Sigmoid colon (tissue), 7 donors: Measurements from ENCODE around the gene SNTG2. TPM values are rescaled to one million over a fixed set of nuclear protein-coding genes. Genes with fewer than 3 reads are reported as not detected.

Experiments
- DNase-seq: peaks from one replicate; pipeline ENCODE4 v3.0.0-alpha.2; 2019
- H3K27ac ChIP-seq, 4 donors: fragments of 200-600 bp; sonication (generic); one replicate each; pipeline ENCODE4 v1.5.1; 2016 to 2019; ENCODE audit warnings: mild to moderate bottlenecking in 1 of 4
- H3K27me3 ChIP-seq, 3 donors: fragments of 200-600 bp; sonication (generic); one replicate each; pipeline ENCODE4 v1.5.1; 2019; ENCODE audit warnings: mild to moderate bottlenecking in 1 of 3
- H3K36me3 ChIP-seq, 4 donors: fragments of 200-600 bp; sonication (generic); one replicate each; pipeline ENCODE4 v1.5.1; 2016 to 2019
- H3K4me1 ChIP-seq, 4 donors: fragments of 200-600 bp; sonication (generic); one replicate each; pipeline ENCODE4 v1.5.1; 2017 to 2019
- H3K4me3 ChIP-seq, 4 donors: fragments of 200-600 bp; sonication (generic); one replicate each; pipeline ENCODE4 v1.5.1; 2017 to 2019; ENCODE audit warnings: mild to moderate bottlenecking in 2 of 4, moderate library complexity in 1 of 4
- H3K9me3 ChIP-seq, 4 donors: fragments of 200-600 bp in 3 of 4; sonication (generic) in 3 of 4; one replicate each; pipeline versions ENCODE4 v1.5.1 to v1.6.1; 2013 to 2019
- CTCF ChIP-seq, 4 experiments: fragments of 450-650 bp in 3 of 4; fragments of 200-600 bp in 1 of 4; IDR thresholded peaks; one replicate each; pipeline ENCODE4 v1.5.1; 2016 to 2019; ENCODE audit warnings: antibody characterized with exemption in 4 of 4, mild to moderate bottlenecking in 3 of 4, moderate library complexity in 2 of 4
- EP300 ChIP-seq, 4 donors: sonication (generic); formaldehyde crosslinking; IDR thresholded peaks; one replicate each; pipeline ENCODE4 v1.6.1; 2017; ENCODE audit warnings: antibody characterized with exemption in 4 of 4
- POLR2A ChIP-seq, 2 donors: fragments of 450-650 bp; IDR thresholded peaks; one replicate each; pipeline ENCODE4 v1.6.1; 2016; ENCODE audit warnings: antibody characterized with exemption in 2 of 2, mild to moderate bottlenecking in 2 of 2, moderate library complexity in 2 of 2
- POLR2AphosphoS5 ChIP-seq, 4 donors: sonication (generic); formaldehyde crosslinking; IDR thresholded peaks; one replicate each; pipeline ENCODE4 v1.6.1; 2017; ENCODE audit warnings: antibody characterized with exemption in 4 of 4
- whole genome bisulfite sequencing, 2 donors: extraction: QIAGEN DNeasy Blood & Tissue Kit; methylation state at CpG; one replicate each; pipeline ENCODE4 v1.1.7; 2013; 5-methylcytosine and 5-hydroxymethylcytosine counted together
- intact Hi-C: fragments of 100-400 bp; cut with DNase I; formaldehyde crosslinking; loops from one replicate; pipeline ENCODE4 v1.15.1; 2023
- polyA plus RNA-seq, 3 donors: library from polyadenylated mRNA; stranded (reverse); fragments of 200-250 nt; gene quantifications; one replicate each; pipeline ENCODE4 v1.2.3, GENCODE V29; 2013
- total RNA-seq, 4 donors: library from RNA; depleted of rRNA; stranded (reverse); fragments of >200 nt; gene quantifications; one replicate each; pipeline ENCODE4 v1.1.0, GENCODE V29; 2016
- donor health status: healthy with polysubstance abuse.
- donor health status: Bipolar disorder and iron deficiency.
- donor health status: healthy.

SNTG2 gene
- total and polyA plus RNA-seq, 7 donors, result 0.60 to 5.2 (median 1.9) TPM; not detected in 1

GRCh38 chr2:1037066-1037465 is 86.4 kb downstream of the SNTG2 start:
- DNase-seq, result no peak
- H3K9me3 ChIP-seq, result no peaks in the 10 kb centered on the region
- TF ChIP-seq POLR2AphosphoS5 (IDR thresholded peaks at IDR 0.05) (no peak), POLR2A (IDR thresholded peaks at IDR 0.05) (no peak), CTCF (IDR thresholded peaks at IDR 0.05) (no peak), EP300 (IDR thresholded peaks at IDR 0.05) (no peak)
- intact Hi-C loops, result no loop called here
- H3K27ac ChIP-seq, result no peak overlapping the region
- no peaks in the 10 kb centered on the region for H3K4me1 ChIP-seq
- H3K36me3 ChIP-seq, result no peaks in the 10 kb centered on the region
- H3K27me3 ChIP-seq, result no peaks in the 10 kb centered on the region
- no peak overlapping the region for H3K4me3 ChIP-seq
- 67 to 78% methylated on average over 4 of the region's 4 CpGs for WGBS, 2 donors

- intact Hi-C loops, result no loop called here
- H3K9me3 ChIP-seq, result no peaks in the 10 kb centered on the region
- H3K27ac ChIP-seq, result no peak overlapping the region
- no peaks in the 10 kb centered on the region for H3K4me1 ChIP-seq
- TF ChIP-seq CTCF (IDR thresholded peaks at IDR 0.05) (no peak), POLR2A (IDR thresholded peaks at IDR 0.05) (no peak), POLR2AphosphoS5 (IDR thresholded peaks at IDR 0.05) (no peak), EP300 (IDR thresholded peaks at IDR 0.05) (no peak)
- H3K4me3 ChIP-seq, result no peak overlapping the region
- 77 to 82% methylated on average over 5 of the region's 5 CpGs for WGBS, 2 donors
- H3K36me3 ChIP-seq, result no peaks in the 10 kb centered on the region
- DNase-seq, result no peak
- H3K27me3 ChIP-seq, result peaks cover 0 to 5% (median 0%) of the 10 kb centered on the region in 3 donors
Measured at GRCh38 chr2:1039549-1039948, 88.9 kb downstream of the SNTG2 start.

GRCh38 chr2:1041012-1041805 is 90.6 kb downstream of the SNTG2 start:
- intact Hi-C loops, result no loop called here
- DNase-seq, result no peak
- WGBS, 2 donors, result 44 to 72% methylated on average over 9 of the region's 9 CpGs

GRCh38 chr2:1045109-1045508 is 94.5 kb downstream of the SNTG2 start:
- H3K4me3 ChIP-seq, result no peak overlapping the region
- TF ChIP-seq POLR2AphosphoS5 (IDR thresholded peaks at IDR 0.05) (no peak), CTCF (IDR thresholded peaks at IDR 0.05) (no peak), EP300 (IDR thresholded peaks at IDR 0.05) (no peak), POLR2A (IDR thresholded peaks at IDR 0.05) (no peak)
- intact Hi-C loops, result no loop called here
- H3K27me3 ChIP-seq, result peaks cover 0 to 5% (median 0%) of the 10 kb centered on the region in 3 donors
- no peaks in the 10 kb centered on the region for H3K9me3 ChIP-seq
- no peak for DNase-seq
- 57 to 76% methylated on average over 1 of the region's 1 CpG for WGBS, 2 donors
- no peaks in the 10 kb centered on the region for H3K4me1 ChIP-seq
- no peak overlapping the region for H3K27ac ChIP-seq
- no peaks in the 10 kb centered on the region for H3K36me3 ChIP-seq

More at GRCh38 chr2:1041012-1041805, 90.6 kb downstream of the SNTG2 start:
- no peaks in the 10 kb centered on the region for H3K4me1 ChIP-seq
- no peak overlapping the region for H3K27ac ChIP-seq
- no peaks in the 10 kb centered on the region for H3K36me3 ChIP-seq
- H3K4me3 ChIP-seq, result no peak overlapping the region
- peaks cover 0 to 5% (median 0%) of the 10 kb centered on the region in 3 donors for H3K27me3 ChIP-seq
- TF ChIP-seq EP300 (IDR thresholded peaks at IDR 0.05), result no peak
- H3K9me3 ChIP-seq, result no peaks in the 10 kb centered on the region

GRCh38 chr2:1046067-1046466 is 95.4 kb downstream of the SNTG2 start:
- no peak overlapping the region for H3K4me3 ChIP-seq
- no peaks in the 10 kb centered on the region for H3K9me3 ChIP-seq
- H3K36me3 ChIP-seq, result no peaks in the 10 kb centered on the region
- 61 to 73% methylated on average over 4 of the region's 4 CpGs for WGBS, 2 donors
- TF ChIP-seq POLR2A (IDR thresholded peaks at IDR 0.05), result no peak
- TF ChIP-seq EP300 (IDR thresholded peaks at IDR 0.05), result no peak
- no peak for TF ChIP-seq CTCF (IDR thresholded peaks at IDR 0.05)
- TF ChIP-seq POLR2AphosphoS5 (IDR thresholded peaks at IDR 0.05), result no peak
- no peaks in the 10 kb centered on the region for H3K4me1 ChIP-seq
- intact Hi-C loops, result no loop called here
- H3K27ac ChIP-seq, result no peak overlapping the region
- peaks cover 0 to 5% (median 0%) of the 10 kb centered on the region in 3 donors for H3K27me3 ChIP-seq
- DNase-seq, result no peak
